Trophoblast cell (in vitro differentiated cells and primary cell): ENCODE results near the gene IQSEC1.

ENCODE experiments used
- DNase-seq, 2 donors: peaks; one replicate each; pipeline ENCODE4 v3.0.0-alpha.2; 2016
- H2AFZ ChIP-seq: 2 replicates; pipeline ENCODE4 v1.6.1; 2013; ENCODE audit warnings: low read length, moderate library complexity, mild to moderate bottlenecking; ENCODE audit not compliant: insufficient read depth, poor library complexity
- H2AK5ac ChIP-seq: 2 replicates; pipeline ENCODE4 v1.6.1; 2013; ENCODE audit warnings: mild to moderate bottlenecking, low read length
- H2BK120ac ChIP-seq: 2 replicates; pipeline ENCODE4 v1.6.1; 2013; ENCODE audit warnings: low read length, mild to moderate bottlenecking, moderate library complexity; ENCODE audit not compliant: insufficient read depth, poor library complexity
- H2BK12ac ChIP-seq: 2 replicates; pipeline ENCODE4 v1.6.1; 2013; ENCODE audit warnings: mild to moderate bottlenecking, low read length, moderate library complexity
- H2BK5ac ChIP-seq: 2 replicates; pipeline ENCODE4 v1.6.1; 2013; ENCODE audit warnings: low read length, low read depth, moderate library complexity, mild to moderate bottlenecking; ENCODE audit not compliant: poor library complexity
- H3K14ac ChIP-seq: 2 replicates; pipeline ENCODE4 v1.6.1; 2013; ENCODE audit warnings: mild to moderate bottlenecking, low read length
- H3K18ac ChIP-seq: 2 replicates; pipeline ENCODE4 v1.6.1; 2013; ENCODE audit warnings: mild to moderate bottlenecking, low read length
- H3K23ac ChIP-seq: 2 replicates; pipeline ENCODE4 v1.6.1; 2013; ENCODE audit warnings: low read length
- H3K27ac ChIP-seq: 2 replicates; pipeline ENCODE4 v1.5.1; 2013; ENCODE audit warnings: low read depth, mild to moderate bottlenecking, inconsistent platforms, low read length, moderate library complexity
- H3K27me3 ChIP-seq: 2 replicates; pipeline ENCODE4 v1.6.1; 2013; ENCODE audit warnings: inconsistent platforms, mild to moderate bottlenecking, low read length, moderate library complexity; ENCODE audit not compliant: insufficient read depth
- H3K36me3 ChIP-seq, 2 experiments: 1 replicate in 1 of 2; 2 replicates in 1 of 2; pipeline ENCODE4 v1.6.1; 2013; ENCODE audit warnings: low read length in 2 of 2, mild to moderate bottlenecking in 2 of 2, moderate library complexity in 1 of 2; ENCODE audit not compliant: insufficient read depth in 2 of 2, control insufficient read depth in 1 of 2
- H3K4ac ChIP-seq: 2 replicates; pipeline ENCODE4 v1.6.1; 2013; ENCODE audit warnings: low read depth, mild to moderate bottlenecking, low read length, moderate library complexity
- H3K4me1 ChIP-seq, 2 experiments: 1 replicate in 1 of 2; 2 replicates in 1 of 2; pipeline ENCODE4 v1.6.1; 2013; ENCODE audit warnings: low read length in 2 of 2, mild to moderate bottlenecking in 2 of 2, moderate library complexity in 1 of 2; ENCODE audit not compliant: insufficient read depth in 2 of 2, control insufficient read depth in 1 of 2
- H3K4me2 ChIP-seq: 2 replicates; pipeline ENCODE4 v1.6.1; 2013; ENCODE audit warnings: inconsistent platforms, mild to moderate bottlenecking, low read length, moderate library complexity
- H3K4me3 ChIP-seq: 2 replicates; pipeline ENCODE4 v1.5.1; 2013; ENCODE audit warnings: mild to moderate bottlenecking, low read depth, low read length, inconsistent platforms
- H3K79me1 ChIP-seq: one replicate; pipeline ENCODE4 v1.6.1; 2013; ENCODE audit warnings: low read length
- H3K79me2 ChIP-seq: 2 replicates; pipeline ENCODE4 v1.6.1; 2013; ENCODE audit warnings: low read length, mild to moderate bottlenecking; ENCODE audit not compliant: control insufficient read depth, insufficient read depth, poor library complexity
- H3K9ac ChIP-seq: 2 replicates; pipeline ENCODE4 v1.6.1; 2013; ENCODE audit warnings: mild to moderate bottlenecking, low read length
- H3K9me3 ChIP-seq: 2 replicates; pipeline ENCODE4 v1.6.1; 2013; ENCODE audit warnings: low read depth, mild to moderate bottlenecking, control low read depth, inconsistent platforms, low read length; ENCODE audit not compliant: insufficient read depth
- H4K12ac ChIP-seq: 2 replicates; pipeline ENCODE4 v1.6.1; 2013; ENCODE audit warnings: low read depth, mild to moderate bottlenecking, low read length, moderate library complexity
- H4K8ac ChIP-seq: 2 replicates; pipeline ENCODE4 v1.6.1; 2013; ENCODE audit warnings: low read depth, mild to moderate bottlenecking, low read length, moderate library complexity
- H4K91ac ChIP-seq: one replicate; pipeline ENCODE4 v1.6.1; 2013; ENCODE audit warnings: low read depth, mild to moderate bottlenecking, low read length, moderate library complexity
- whole genome bisulfite sequencing: extraction: QIAGEN DNeasy Blood & Tissue Kit; methylation state at CpG from one replicate; pipeline ENCODE4 v1.1.7; 2013; ENCODE audit warnings: missing lambda C conversion rate; ENCODE audit not compliant: insufficient read length, insufficient coverage; ENCODE audit errors: extremely low coverage; 5-methylcytosine and 5-hydroxymethylcytosine counted together

The IQSEC1 gene

GRCh38 chr3:13105181-13105895 lies 32.1 kb upstream of the IQSEC1 start:
- Histone ChIP-seq H2AFZ (no peak overlapping the region), H3K27me3 (no peaks in the 10 kb centered on the region), H3K4ac (no peak overlapping the region), H3K27ac (no peak overlapping the region), H3K18ac (no peak overlapping the region), H2BK5ac (no peak overlapping the region), H3K79me1 (no peaks in the 10 kb centered on the region), H4K8ac (no peak overlapping the region), H3K9ac (no peak overlapping the region), H3K23ac (no peak overlapping the region), H3K4me2 (no peak overlapping the region), H3K14ac (no peak overlapping the region), H2AK5ac (no peak overlapping the region), H3K4me3 (no peak overlapping the region), H3K9me3 (no peaks in the 10 kb centered on the region), H3K36me3 (no peaks in the 10 kb centered on the region), H2BK120ac (no peak overlapping the region), H3K4me1 (no peaks in the 10 kb centered on the region), H4K91ac (no peak overlapping the region), H3K79me2 (no peaks in the 10 kb centered on the region), H2BK12ac (no peak overlapping the region), H4K12ac (no peak overlapping the region)
- no CpG with 5 or more reads among the region's 8 CpGs for WGBS
- no peak for DNase-seq

GRCh38 chr3:13104511-13104910 lies 31.3 kb upstream of the IQSEC1 start:
- H3K14ac ChIP-seq, result no peak overlapping the region
- no peak overlapping the region for H4K8ac ChIP-seq
- H3K23ac ChIP-seq, result no peak overlapping the region
- no peak overlapping the region for H3K4me3 ChIP-seq
- H2AFZ ChIP-seq, result no peak overlapping the region
- H3K27ac ChIP-seq, result no peak overlapping the region
- no peak overlapping the region for H2BK5ac ChIP-seq
- WGBS, result no CpG with 5 or more reads among the region's 12 CpGs
- H3K4me1 ChIP-seq, result no peaks in the 10 kb centered on the region
- H2BK12ac ChIP-seq, result no peak overlapping the region
- H2BK120ac ChIP-seq, result no peak overlapping the region
- H3K18ac ChIP-seq, result no peak overlapping the region
- H3K4me2 ChIP-seq, result no peak overlapping the region
- no peak for DNase-seq
- no peak overlapping the region for H4K12ac ChIP-seq
- H3K9me3 ChIP-seq, result no peaks in the 10 kb centered on the region
- H3K27me3 ChIP-seq, result no peaks in the 10 kb centered on the region
- H3K9ac ChIP-seq, result no peak overlapping the region
- H2AK5ac ChIP-seq, result no peak overlapping the region
- no peaks in the 10 kb centered on the region for H3K79me2 ChIP-seq
- H4K91ac ChIP-seq, result no peak overlapping the region
- no peaks in the 10 kb centered on the region for H3K79me1 ChIP-seq
- H3K4ac ChIP-seq, result no peak overlapping the region
- H3K36me3 ChIP-seq, result no peaks in the 10 kb centered on the region

- H3K4me2 ChIP-seq, result no peak overlapping the region
- no peak overlapping the region for H4K8ac ChIP-seq
- no peak overlapping the region for H4K12ac ChIP-seq
- no peak overlapping the region for H3K4ac ChIP-seq
- H2AFZ ChIP-seq, result no peak overlapping the region
- no peak overlapping the region for H3K4me3 ChIP-seq
- no peaks in the 10 kb centered on the region for H3K27me3 ChIP-seq
- no peak overlapping the region for H2BK12ac ChIP-seq
- no peaks in the 10 kb centered on the region for H3K79me1 ChIP-seq
- H4K91ac ChIP-seq, result no peak overlapping the region
- H3K9me3 ChIP-seq, result no peaks in the 10 kb centered on the region
- H3K9ac ChIP-seq, result no peak overlapping the region
- no peaks in the 10 kb centered on the region for H3K4me1 ChIP-seq
- no peak overlapping the region for H2BK5ac ChIP-seq
- no peak for DNase-seq
- no peak overlapping the region for H3K27ac ChIP-seq
- H3K14ac ChIP-seq, result no peak overlapping the region
- WGBS, result no CpG with 5 or more reads among the region's 13 CpGs
- no peak overlapping the region for H3K18ac ChIP-seq
- no peaks in the 10 kb centered on the region for H3K36me3 ChIP-seq
- H3K79me2 ChIP-seq, result no peaks in the 10 kb centered on the region
- H2BK120ac ChIP-seq, result no peak overlapping the region
- H2AK5ac ChIP-seq, result no peak overlapping the region
- no peak overlapping the region for H3K23ac ChIP-seq
Observed at GRCh38 chr3:13103416-13104058, 30.3 kb upstream of the IQSEC1 start.

- no peak overlapping the region for H3K27ac ChIP-seq
- no peak overlapping the region for H4K91ac ChIP-seq
- H2BK5ac ChIP-seq, result no peak overlapping the region
- H2AFZ ChIP-seq, result no peak overlapping the region
- no peak overlapping the region for H3K23ac ChIP-seq
- no peak overlapping the region for H2BK12ac ChIP-seq
- H3K9ac ChIP-seq, result no peak overlapping the region
- no CpG with 5 or more reads among the region's 21 CpGs for WGBS
- no peak overlapping the region for H3K4ac ChIP-seq
- H3K79me1 ChIP-seq, result no peaks in the 10 kb centered on the region
- H3K79me2 ChIP-seq, result no peaks in the 10 kb centered on the region
- DNase-seq, result no peak
- no peak overlapping the region for H4K12ac ChIP-seq
- no peaks in the 10 kb centered on the region for H3K36me3 ChIP-seq
- no peak overlapping the region for H4K8ac ChIP-seq
- no peak overlapping the region for H3K4me2 ChIP-seq
- no peak overlapping the region for H2AK5ac ChIP-seq
- H3K27me3 ChIP-seq, result no peaks in the 10 kb centered on the region
- no peak overlapping the region for H3K14ac ChIP-seq
- H3K4me3 ChIP-seq, result no peak overlapping the region
- no peaks in the 10 kb centered on the region for H3K4me1 ChIP-seq
- no peak overlapping the region for H3K18ac ChIP-seq
- H3K9me3 ChIP-seq, result no peaks in the 10 kb centered on the region
- no peak overlapping the region for H2BK120ac ChIP-seq
Observed at GRCh38 chr3:13102386-13103345, 29.4 kb upstream of the IQSEC1 start.
